ENCODE measurements around the gene FOXK2. TPM values are rescaled to one million over a fixed set of nuclear protein-coding genes. Genes with fewer than 3 reads are reported as not detected.
A peak's percentile ranks its signal among the peaks of the same experiment; 100 is the strongest.

FOXK2 gene
- total RNA-seq, 1 experiment from 2014 or later: 33.6 TPM

DNA sequence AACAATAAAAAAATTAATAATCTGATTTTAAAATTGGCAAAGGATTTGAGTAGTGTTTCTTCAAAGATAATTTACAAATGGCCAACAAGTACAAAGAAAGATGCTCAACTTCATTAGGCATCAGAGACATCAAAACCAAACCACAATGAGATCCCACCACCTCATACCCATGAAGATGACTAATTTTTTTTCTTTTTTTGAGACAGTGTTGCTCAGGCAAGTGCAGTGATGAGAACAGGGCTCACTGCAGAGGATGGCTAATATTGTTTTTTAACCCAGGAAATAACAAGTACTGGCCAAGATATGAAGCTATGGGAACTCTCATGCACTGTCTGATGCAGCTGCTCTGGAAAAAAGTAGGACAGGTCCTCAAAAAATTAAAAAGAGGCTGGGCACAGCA is 113.8 kb downstream of the FOXK2 start:
- in situ Hi-C loops (cut with HindIII; ENCODE audit: low pct_unique_long_range_greater_than_20kb, low sequenced_read_pairs): no loop called here
- DNase-seq (ENCODE audit: low read depth, low spot score): no peak

DNA sequence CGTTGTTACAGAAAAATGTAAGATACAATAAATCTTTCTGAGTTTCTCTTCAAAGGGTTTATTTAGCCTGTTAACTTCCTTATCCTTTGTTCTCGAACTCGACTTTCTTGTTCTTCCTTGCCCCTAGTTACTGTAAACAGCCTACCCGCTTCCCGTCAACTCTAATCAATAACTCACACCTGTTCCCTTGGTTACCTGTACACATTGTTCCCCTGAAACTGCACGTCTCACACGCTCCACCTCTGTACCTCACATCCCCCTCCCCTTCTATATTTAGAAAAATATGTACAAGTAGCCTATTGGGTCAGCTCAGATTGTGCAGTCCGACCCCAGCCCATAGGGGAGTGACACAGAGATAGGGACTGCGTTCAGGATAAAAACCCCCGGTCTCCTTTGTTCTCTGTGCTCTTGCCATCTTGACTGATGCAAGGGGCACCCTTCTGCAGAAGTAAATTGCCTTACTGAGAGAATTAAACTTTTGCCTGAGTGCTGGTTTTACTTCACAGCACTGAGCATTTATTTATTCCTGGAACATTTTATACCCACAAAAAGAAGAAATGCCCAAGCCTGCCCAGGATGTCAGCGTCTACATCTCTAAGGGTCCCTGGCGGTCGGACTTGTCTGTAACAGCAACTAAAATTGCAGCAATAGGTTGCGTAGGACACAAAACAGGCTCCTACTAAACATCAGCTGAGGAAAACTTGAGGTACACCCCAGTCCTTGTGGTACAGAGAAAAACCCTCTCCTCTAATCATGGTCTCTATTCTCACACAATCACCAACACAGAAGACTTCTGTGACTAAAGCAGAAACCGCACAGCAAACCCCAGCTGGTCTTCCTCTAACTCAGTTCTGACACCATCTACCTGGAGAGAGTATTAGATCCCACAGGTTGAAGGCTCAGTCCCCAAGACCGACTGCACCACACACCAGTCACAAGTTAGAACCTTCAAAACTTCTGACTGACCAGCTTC is 117.4 kb downstream of the FOXK2 start:
- no peak for DNase-seq (ENCODE audit: low read depth, low spot score)
- in situ Hi-C loops (cut with HindIII; ENCODE audit: low pct_unique_long_range_greater_than_20kb, low sequenced_read_pairs): no loop called here

DNA sequence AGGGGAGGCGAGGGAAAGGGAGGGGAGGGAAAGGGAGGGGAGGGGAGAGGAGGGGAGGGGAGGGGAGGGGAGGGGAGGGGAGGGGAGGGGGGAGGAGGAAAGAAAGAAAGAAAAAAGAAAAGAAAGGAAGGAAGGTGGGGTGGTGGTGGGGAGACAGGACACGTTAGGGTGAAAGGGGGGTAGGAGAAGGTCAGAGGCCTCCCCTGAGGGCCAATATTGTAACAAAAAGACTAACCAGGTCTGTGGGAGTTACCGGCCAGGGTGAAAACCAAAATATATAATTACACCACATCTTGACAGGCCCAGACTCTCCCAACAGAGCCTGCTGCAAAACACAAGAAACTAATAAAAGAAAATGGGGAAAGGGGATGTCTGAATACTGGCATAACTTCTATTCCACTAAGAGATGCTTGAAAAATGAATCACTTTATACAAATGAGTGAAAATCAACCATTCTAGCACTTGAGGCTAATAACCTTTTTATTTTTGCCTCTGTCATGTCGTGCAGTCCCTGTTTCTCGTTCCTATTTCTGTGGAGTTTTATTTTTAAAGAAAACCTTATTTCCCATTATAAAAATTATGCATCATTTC is 118.7 kb downstream of the FOXK2 start:
- DNase-seq (ENCODE audit: low read depth, low spot score): no peak
- in situ Hi-C loops (cut with HindIII; ENCODE audit: low pct_unique_long_range_greater_than_20kb, low sequenced_read_pairs): no loop called here

DNA sequence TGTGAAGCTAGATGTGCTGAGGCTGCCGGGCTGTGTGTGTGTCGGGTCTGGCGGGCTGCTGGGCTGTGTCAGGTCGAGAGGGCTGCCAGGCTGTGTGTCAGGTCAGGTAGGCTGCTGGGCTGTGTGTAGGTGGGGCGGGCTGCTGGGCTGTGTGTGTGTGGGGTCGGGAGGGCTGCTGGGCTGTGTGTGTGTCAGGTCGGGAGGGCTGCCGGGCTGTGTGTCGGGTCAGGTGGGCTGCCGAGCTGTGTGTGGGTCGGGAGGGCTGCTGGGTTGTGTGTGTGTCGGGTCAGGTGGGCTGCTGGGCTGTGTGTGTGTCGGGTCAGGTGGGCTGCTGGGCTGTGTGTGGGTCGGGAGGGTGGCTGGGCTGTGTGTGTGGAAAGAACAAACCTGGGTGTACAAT is 120.1 kb downstream of the FOXK2 start:
- no peak for DNase-seq (ENCODE audit: low read depth, low spot score)
- in situ Hi-C loops (cut with HindIII; ENCODE audit: low pct_unique_long_range_greater_than_20kb, low sequenced_read_pairs): no loop called here

DNA sequence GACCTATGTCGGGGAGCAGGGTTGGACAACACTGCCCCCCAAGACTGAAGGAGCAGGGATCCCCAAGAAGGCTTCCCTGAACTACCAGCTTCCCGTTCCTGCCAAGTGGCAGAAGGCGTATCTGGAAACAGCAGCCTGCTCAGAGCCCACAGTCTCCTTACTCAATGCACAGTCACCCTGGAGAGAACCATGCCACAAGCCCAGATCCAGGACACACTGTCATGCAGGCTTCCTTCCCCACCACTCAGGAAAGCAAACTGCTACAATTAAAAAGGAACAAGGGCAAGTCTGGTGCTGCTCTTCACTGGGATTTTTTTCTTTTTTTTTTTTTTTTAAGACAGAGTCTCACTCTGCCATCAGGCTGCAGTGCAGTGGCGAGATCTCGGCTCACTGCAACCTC is 120.5 kb downstream of the FOXK2 start:
- in situ Hi-C loops (cut with HindIII; ENCODE audit: low pct_unique_long_range_greater_than_20kb, low sequenced_read_pairs): no loop called here
- no peak for DNase-seq (ENCODE audit: low read depth, low spot score)

DNA sequence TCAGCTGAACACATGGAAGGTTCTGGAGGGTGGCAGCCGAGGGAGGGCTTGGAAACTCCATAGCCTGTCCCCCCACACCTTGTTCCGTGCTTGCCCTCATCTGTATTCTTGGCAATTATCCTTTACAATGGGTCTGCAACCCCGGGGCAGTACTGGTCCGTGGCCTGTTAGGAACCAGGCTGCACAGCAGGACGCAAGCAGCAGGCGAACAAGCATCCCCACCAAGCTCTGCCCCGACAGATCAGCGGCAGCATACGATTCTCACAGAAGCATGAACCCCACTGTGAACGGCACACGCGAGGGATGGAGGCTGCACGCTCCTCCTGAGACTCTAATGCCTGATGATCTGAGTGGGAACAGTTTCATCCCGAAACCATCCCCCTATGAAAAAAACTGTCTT is 122.5 kb downstream of the FOXK2 start:
- no peak for DNase-seq (ENCODE audit: low read depth, low spot score)
- in situ Hi-C loops (cut with HindIII; ENCODE audit: low pct_unique_long_range_greater_than_20kb, low sequenced_read_pairs): no loop called here

DNA sequence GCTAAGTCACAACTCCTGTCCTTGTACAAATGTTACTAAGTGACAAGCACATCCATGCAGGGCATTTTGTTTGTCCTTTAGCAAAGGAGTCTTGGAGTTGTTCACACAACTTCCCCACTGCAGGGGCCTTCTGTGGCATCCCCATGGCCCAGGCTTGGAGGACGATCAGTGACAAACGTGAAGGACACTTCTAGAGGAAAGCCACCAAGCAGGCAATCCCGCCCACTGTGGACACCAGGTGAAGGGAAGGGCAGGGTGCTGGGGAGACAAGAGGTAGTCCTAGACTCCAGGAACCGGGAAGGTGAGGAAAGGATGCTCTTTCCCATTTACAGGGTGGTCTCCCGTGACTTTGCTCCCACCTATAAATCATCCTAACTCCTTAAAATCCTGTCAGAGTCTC is 124.6 kb downstream of the FOXK2 start:
- DNase-seq (ENCODE audit: low read depth, low spot score): no peak
- in situ Hi-C loops (cut with HindIII; ENCODE audit: low pct_unique_long_range_greater_than_20kb, low sequenced_read_pairs): no loop called here

DNA sequence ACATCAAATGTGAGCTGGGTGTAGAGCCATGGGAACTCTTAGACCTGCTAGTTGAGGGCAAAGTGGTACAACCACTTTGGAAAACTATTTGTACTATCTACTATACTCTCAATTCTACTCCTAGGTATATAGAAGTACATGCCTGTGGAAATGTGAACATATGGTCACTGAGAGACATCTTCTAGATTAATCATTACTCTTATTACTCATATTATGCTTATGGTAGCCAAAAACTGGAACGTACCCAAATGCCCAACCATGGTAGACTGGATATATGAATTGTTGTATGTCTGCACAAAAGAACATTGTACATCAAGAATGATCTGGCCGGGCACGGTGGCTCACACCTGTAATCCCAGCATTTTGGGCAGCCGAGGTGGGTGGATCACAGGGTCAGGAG is 126.0 kb downstream of the FOXK2 start:
- no peak for DNase-seq (ENCODE audit: low read depth, low spot score)
- in situ Hi-C loops (cut with HindIII; ENCODE audit: low pct_unique_long_range_greater_than_20kb, low sequenced_read_pairs): no loop called here

DNA sequence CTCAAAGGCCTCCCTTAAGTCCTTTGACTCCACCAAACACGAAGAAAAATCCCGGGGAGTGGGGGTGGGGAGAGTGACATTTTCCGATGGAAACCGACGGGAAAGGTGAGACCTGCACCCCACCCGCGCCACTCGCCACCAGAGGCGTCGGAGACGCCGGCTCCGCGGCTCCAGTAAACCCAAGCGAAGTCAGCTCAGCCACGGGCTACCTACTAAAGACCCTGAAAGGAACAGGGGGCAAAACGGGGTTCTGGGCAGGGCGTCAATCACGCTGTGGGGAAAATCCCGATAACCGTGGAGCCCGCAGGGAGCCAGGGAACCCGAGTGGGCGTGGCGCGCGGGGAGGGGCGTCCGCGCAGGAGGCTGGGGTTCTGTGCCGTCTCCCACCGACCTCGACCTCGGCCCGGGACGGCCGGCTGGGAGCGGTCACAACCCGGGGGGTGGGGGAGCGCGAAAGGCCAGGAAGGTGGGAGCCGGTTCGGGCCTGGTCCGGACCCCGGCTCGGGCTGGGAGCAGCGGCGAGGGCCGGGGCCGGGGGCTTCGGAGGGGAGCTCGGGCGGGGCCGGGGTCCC is 128.1 kb downstream of the FOXK2 start:
- peak; percentile 8 for DNase-seq (ENCODE audit: low read depth, low spot score)
- in situ Hi-C loops (cut with HindIII; ENCODE audit: low pct_unique_long_range_greater_than_20kb, low sequenced_read_pairs): no loop called here

DNA sequence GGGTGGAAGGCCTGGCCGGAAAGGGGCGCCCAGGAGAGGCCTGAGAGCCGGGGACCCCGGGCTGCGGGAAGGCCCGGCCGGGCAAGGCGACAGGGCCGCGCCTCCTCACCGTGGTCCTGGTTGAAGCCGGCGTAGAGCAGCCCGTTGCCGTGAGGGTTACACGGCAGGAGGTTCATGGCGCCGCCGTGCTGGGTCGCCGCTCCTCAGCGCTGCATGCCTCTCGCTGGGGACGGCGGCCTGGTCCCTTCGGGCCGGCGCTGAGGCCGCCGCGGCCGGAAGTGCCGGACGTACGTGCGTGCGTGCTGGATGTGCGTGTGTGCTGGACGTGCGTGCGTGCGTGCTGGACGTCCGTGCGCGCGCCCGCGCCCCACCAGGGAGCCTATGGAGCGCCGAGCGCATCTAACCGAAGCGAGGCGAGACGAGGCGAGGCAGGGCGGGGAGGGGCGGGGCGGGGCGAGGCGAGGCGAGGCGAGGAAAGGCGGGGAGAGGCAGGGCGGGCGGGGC is 128.7 kb downstream of the FOXK2 start, which contains the start of gene WDR45B:
WDR45B (minus strand) TSS at position 280 of the 504 bp plus-strand sequence; CDS start at position 176, 104 bp downstream.
- in situ Hi-C loops (cut with HindIII; ENCODE audit: low pct_unique_long_range_greater_than_20kb, low sequenced_read_pairs): no loop called here
- peak; percentile 93 for DNase-seq (ENCODE audit: low read depth, low spot score)

DNA sequence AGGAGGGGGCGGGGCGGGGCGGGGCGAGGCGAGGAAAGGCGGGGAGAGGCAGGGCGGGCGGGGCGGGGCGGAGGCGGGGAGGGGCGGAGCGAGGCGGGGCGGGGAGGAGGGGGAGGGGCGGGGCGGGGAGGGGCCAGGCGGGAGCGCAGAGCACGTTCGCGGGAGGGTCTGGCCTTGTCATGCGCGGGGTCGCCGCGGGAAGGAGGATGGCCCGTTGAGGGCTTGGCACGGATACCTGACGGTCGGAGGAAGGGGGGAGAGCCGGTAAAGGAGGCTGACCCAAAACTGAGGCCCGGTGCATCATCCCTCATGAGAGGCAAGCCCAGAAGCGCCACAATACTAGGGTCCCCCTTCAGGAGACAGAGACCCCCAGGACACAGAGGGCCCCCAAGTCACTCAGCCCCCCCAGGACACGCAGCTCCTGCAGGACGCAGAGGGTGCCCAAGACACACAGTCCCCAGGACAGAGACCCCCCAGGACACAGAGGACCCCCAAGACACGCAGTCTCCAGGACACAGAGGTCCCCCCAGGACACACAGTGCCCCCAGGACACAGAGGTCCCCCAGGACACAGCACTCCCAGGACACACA is 129.3 kb downstream of the FOXK2 start:
- no peak for DNase-seq (ENCODE audit: low read depth, low spot score)
- in situ Hi-C loops (cut with HindIII; ENCODE audit: low pct_unique_long_range_greater_than_20kb, low sequenced_read_pairs): no loop called here

DNA sequence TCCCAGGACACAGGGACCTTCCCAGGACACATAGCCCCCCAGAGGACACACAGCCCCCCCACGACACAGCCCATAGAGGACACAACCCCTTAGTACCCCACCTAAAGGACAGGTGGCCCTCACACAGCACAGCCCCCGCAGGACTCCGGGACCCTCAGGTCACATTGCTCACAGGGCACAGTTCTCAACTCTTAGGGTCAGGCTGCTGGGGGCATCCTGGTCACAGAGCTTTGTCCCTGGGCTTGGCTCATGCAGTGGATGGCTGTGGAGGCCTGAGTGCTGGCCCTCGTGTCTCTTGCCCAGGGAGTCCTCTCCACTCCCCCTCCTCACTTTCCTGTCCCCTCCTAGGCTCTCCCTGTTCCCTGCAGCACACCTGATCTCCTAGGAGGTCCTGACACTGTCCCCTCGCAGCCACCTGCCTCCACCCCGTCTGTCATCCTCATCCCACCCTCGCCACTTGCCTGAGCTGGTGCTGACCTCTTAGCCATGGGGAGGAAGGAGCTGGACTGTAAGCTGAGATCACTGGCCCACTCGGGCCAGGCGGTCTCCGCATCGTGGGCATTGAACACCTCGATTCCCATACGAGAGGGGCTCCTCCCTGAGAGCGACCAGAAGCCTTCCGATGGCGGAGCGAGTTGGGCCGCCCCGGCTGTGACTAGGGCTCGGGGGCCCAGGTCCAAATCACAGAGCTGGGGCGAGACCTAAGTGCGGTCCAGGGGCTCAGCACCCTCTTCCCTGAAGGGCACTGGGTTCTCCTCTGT is 130.1 kb downstream of the FOXK2 start:
- in situ Hi-C loops (cut with HindIII; ENCODE audit: low pct_unique_long_range_greater_than_20kb, low sequenced_read_pairs): no loop called here

DNA sequence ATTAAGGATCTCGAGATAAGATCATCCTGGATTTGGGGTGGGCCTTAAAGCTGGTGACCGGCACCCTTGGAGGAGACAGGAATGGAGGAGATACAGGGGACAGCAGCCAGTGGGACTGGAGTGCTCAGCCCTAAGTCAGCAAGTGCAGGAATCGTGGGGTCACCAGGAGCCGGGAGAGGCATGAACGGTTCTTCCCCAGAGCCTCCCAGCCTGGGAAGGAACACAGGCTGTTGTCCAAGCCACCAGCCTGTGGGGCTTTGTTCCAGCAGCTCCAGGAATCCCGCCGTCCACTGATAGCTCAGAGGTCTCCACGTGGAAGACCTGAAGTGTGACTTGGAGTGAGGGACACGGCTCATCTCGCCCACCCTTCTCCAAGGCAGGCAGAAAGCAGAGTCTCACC is 131.2 kb downstream of the FOXK2 start:
- no peak for DNase-seq (ENCODE audit: low read depth, low spot score)
- in situ Hi-C loops (cut with HindIII; ENCODE audit: low pct_unique_long_range_greater_than_20kb, low sequenced_read_pairs): no loop called here

More for the DNA sequence above, 130.1 kb downstream of the FOXK2 start:
- DNase-seq (ENCODE audit: low read depth, low spot score): no peak

DNA sequence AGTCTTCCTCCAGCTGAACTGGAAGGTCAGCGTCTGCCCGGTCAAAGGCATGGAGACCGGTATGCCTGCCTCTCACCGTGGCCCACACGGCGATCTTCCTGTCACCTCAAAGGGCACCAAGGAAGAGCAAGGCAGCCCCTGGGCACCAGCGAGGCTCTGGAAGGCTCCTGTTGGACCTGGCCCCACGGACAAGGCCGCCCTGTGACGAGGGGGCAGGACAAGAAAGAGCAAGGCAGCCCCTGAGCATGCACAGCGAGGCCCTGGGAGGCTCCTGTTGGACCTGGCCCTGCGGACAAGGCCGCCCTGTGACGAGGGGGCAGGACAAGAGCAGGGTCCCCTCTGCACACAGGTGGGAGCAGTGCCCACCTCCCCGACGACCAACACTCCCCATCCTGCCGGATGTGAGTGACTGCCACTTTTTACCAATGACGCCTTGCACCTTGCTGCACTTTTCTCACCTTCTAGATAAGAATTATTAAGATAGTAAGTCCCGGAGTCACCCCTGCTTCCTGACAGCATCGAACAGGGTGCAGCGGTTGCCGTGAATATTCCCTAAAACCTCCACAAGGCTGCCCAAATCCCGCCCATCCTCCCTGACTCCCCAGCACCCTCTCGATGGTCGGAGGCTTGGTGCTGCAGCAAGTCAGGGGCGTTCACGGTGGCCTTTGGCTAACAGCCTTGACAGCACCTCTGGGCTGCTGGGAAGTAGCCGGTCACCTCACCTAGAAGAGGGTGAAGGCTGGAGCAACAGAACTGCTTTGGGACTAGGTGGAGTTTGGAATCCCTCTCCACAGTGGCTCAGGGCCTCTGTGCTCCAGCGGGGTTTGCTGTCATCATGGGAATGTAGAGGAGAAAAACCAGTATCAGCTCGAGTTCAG is 134.4 kb downstream of the FOXK2 start:
- no peak for DNase-seq (ENCODE audit: low read depth, low spot score)
- in situ Hi-C loops (cut with HindIII; ENCODE audit: low pct_unique_long_range_greater_than_20kb, low sequenced_read_pairs): no loop called here

Data from SK-MEL-5 (cell line).